ENCODE results near the gene MLLT3. TPM values are rescaled to one million over a fixed set of nuclear protein-coding genes. Genes with fewer than 3 reads are reported as not detected.
"Not testable (repeated sequence)": the region's sequence is repeated elsewhere in the genome, so short reads cannot be mapped to it uniquely, and the experiment has no call there.

Gene MLLT3
- total RNA-seq, 1 experiment from 2014 or later = 24.2 TPM

GRCh38 chr9:20592673-20593072 lies 29.6 kb downstream of the MLLT3 start:
- H3K9me3 ChIP-seq (ENCODE audit: low read depth, low read length, poor library complexity, severe bottlenecking) = no peaks in the 10 kb centered on the region
- no TSS peak for BruUV-seq (replicated peaks)
- no peaks in the 10 kb centered on the region for H3K36me3 ChIP-seq (ENCODE audit: insufficient read depth, low read length, poor library complexity, severe bottlenecking)
- H3K27ac ChIP-seq (ENCODE audit: low read depth, low read length, poor library complexity, severe bottlenecking) = no peak overlapping the region
- no peak overlapping the region for H3K4me3 ChIP-seq (ENCODE audit: low read depth, low read length, poor library complexity, severe bottlenecking)
- peaks cover 13% of the 10 kb centered on the region for H3K4me1 ChIP-seq (ENCODE audit: insufficient read depth, low read length, poor library complexity, severe bottlenecking)
- intact Hi-C loops (cut with micrococcal nuclease; ENCODE audit: unreplicated experiment) = no loop called here
- CTCF ChIA-PET = no interaction called here
- H3K27me3 ChIP-seq (replicated peaks; ENCODE audit: insufficient read depth, low read depth, low read length, poor library complexity) = no peaks in the 10 kb centered on the region
- TF ChIP-seq, protein P1, sequence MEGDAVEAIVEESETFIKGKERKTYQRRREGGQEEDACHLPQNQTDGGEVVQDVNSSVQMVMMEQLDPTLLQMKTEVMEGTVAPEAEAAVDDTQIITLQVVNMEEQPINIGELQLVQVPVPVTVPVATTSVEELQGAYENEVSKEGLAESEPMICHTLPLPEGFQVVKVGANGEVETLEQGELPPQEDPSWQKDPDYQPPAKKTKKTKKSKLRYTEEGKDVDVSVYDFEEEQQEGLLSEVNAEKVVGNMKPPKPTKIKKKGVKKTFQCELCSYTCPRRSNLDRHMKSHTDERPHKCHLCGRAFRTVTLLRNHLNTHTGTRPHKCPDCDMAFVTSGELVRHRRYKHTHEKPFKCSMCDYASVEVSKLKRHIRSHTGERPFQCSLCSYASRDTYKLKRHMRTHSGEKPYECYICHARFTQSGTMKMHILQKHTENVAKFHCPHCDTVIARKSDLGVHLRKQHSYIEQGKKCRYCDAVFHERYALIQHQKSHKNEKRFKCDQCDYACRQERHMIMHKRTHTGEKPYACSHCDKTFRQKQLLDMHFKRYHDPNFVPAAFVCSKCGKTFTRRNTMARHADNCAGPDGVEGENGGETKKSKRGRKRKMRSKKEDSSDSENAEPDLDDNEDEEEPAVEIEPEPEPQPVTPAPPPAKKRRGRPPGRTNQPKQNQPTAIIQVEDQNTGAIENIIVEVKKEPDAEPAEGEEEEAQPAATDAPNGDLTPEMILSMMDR (conservative IDR thresholded peaks at IDR 0.05; ENCODE audit: low read depth, low read length) = no peak
- TF ChIP-seq EZH2 (IDR thresholded peaks at IDR 0.05; ENCODE audit: borderline replicate concordance, low read depth, low read length, poor library complexity, severe bottlenecking) = no peak
- no peak for DNase-seq (ENCODE audit: low spot score)
- POLR2A ChIA-PET (ENCODE audit: low non-redundant PET) = no interaction called here

DNA sequence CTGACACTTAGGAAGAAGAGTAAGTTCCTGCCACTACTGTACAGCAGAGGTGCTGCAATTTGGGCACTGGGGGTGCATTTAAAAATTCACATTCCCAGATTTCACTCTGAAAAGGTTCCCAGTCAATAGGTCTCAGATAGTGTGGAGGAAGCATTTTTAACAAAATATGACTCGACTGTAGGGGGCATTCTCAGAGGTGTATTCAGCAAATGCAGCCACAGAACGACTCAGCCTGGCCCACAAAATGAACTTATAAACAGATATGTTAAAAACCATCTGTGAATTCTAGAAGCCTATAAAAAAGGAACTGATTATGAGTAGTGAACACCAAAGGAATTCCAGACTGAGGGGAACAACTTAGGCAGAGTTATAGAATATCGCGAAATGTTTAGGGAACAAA lies 31.1 kb downstream of the MLLT3 start:
- BruUV-seq (replicated peaks) = no TSS peak
- no peaks in the 10 kb centered on the region for H3K9me3 ChIP-seq (ENCODE audit: low read depth, low read length, poor library complexity, severe bottlenecking)
- H3K4me1 ChIP-seq (ENCODE audit: insufficient read depth, low read length, poor library complexity, severe bottlenecking) = peaks cover 11% of the 10 kb centered on the region
- H3K27ac ChIP-seq (ENCODE audit: low read depth, low read length, poor library complexity, severe bottlenecking) = no peak overlapping the region
- H3K36me3 ChIP-seq (ENCODE audit: insufficient read depth, low read length, poor library complexity, severe bottlenecking) = no peaks in the 10 kb centered on the region
- ChIA-PET POLR2A (ENCODE audit: low non-redundant PET) (no interaction called here), CTCF (no interaction called here)
- H3K4me3 ChIP-seq (ENCODE audit: low read depth, low read length, poor library complexity, severe bottlenecking) = no peak overlapping the region
- TF ChIP-seq, protein P1 (conservative IDR thresholded peaks at IDR 0.05; ENCODE audit: low read depth, low read length) = no peak
- no peak for TF ChIP-seq EZH2 (IDR thresholded peaks at IDR 0.05; ENCODE audit: borderline replicate concordance, low read depth, low read length, poor library complexity, severe bottlenecking)
- DNase-seq (ENCODE audit: low spot score) = no peak
- intact Hi-C loops (cut with micrococcal nuclease; ENCODE audit: unreplicated experiment) = no loop called here
- no peaks in the 10 kb centered on the region for H3K27me3 ChIP-seq (replicated peaks; ENCODE audit: insufficient read depth, low read depth, low read length, poor library complexity)

DNA sequence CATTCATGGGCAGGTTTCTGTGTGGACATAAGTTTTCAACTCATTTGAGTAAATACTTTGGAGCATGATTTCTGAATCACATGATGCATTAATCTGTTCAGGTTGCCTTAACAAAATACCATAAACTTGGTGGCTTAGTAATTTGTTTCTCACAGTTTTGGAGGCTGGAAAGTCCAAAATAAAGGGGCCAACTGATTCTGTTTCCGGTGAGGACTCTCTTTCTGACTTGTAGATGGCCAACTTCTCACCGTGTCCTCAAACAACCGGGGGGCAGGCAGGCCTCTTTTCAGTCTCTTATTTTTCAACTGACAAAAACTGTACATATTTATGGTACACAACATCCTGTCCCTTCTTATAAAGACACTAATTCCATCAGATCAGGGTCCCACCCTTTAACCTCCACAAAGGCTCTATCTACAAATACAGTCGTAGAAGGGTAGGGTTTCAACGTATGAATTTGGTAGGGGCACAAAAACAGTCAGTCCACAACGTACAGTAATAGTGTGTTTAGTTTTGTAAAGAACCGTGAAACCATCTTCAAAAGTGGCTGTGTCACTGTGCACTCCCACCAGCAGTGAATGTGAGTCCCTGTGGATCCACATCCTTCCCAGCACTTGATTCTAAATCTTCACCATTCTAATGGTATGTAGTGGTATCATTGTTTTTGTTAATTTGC lies 37.2 kb downstream of the MLLT3 start:
- ChIA-PET POLR2A (ENCODE audit: low non-redundant PET) (no interaction called here), CTCF (no interaction called here)
- H3K4me1 ChIP-seq (ENCODE audit: insufficient read depth, low read length, poor library complexity, severe bottlenecking) = no peaks in the 10 kb centered on the region
- no peak overlapping the region for H3K27ac ChIP-seq (ENCODE audit: low read depth, low read length, poor library complexity, severe bottlenecking)
- BruUV-seq (replicated peaks) = no TSS peak
- intact Hi-C loops (cut with micrococcal nuclease; ENCODE audit: unreplicated experiment) = no loop called here
- TF ChIP-seq EZH2 (IDR thresholded peaks at IDR 0.05; ENCODE audit: borderline replicate concordance, low read depth, low read length, poor library complexity, severe bottlenecking) = no peak
- TF ChIP-seq, protein P1 (conservative IDR thresholded peaks at IDR 0.05; ENCODE audit: low read depth, low read length) = no peak
- H3K4me3 ChIP-seq (ENCODE audit: low read depth, low read length, poor library complexity, severe bottlenecking) = no peak overlapping the region
- H3K36me3 ChIP-seq (ENCODE audit: insufficient read depth, low read length, poor library complexity, severe bottlenecking) = no peaks in the 10 kb centered on the region
- H3K9me3 ChIP-seq (ENCODE audit: low read depth, low read length, poor library complexity, severe bottlenecking) = no peaks in the 10 kb centered on the region
- no peak for DNase-seq (ENCODE audit: low spot score)
- no peaks in the 10 kb centered on the region for H3K27me3 ChIP-seq (replicated peaks; ENCODE audit: insufficient read depth, low read depth, low read length, poor library complexity)

DNA sequence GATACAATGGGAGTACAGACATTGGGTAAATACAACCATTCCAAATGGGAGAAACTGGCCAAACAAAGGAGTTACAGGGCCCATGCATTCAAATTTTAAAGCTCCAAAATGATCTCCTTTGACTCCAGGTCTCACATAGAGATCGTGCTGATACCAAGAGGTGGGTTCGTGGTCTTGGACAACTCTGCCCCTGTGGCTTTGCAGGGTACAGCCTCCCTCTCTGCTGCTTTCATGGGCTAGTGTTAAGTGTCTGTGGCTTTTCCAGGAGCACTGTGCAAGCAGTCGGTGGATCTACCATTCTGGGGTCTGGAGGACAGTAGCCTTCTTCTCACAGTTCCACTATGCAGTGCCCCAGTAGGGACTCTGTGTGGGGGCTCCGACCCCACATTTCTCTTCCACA lies 39.2 kb downstream of the MLLT3 start:
- H3K27ac ChIP-seq (ENCODE audit: low read depth, low read length, poor library complexity, severe bottlenecking); CTCF ChIA-PET; H3K4me1 ChIP-seq (ENCODE audit: insufficient read depth, low read length, poor library complexity, severe bottlenecking); BruUV-seq (replicated peaks); POLR2A ChIA-PET (ENCODE audit: low non-redundant PET); intact Hi-C loops (cut with micrococcal nuclease; ENCODE audit: unreplicated experiment); H3K36me3 ChIP-seq (ENCODE audit: insufficient read depth, low read length, poor library complexity, severe bottlenecking); H3K27me3 ChIP-seq (replicated peaks; ENCODE audit: insufficient read depth, low read depth, low read length, poor library complexity); DNase-seq (ENCODE audit: low spot score); H3K4me3 ChIP-seq (ENCODE audit: low read depth, low read length, poor library complexity, severe bottlenecking); H3K9me3 ChIP-seq (ENCODE audit: low read depth, low read length, poor library complexity, severe bottlenecking): not testable (repeated sequence)
